CD4-positive, alpha-beta T cell treated with Interleukin-17A for 4 hours (primary cell): ENCODE data around the gene RNF14.

ENCODE experiments used
- DNase-seq: peaks from one replicate; pipeline ENCODE4 v3.0.0-alpha.2; 2020; ENCODE audit warnings: mixed read lengths

The RNF14 gene

DNA sequence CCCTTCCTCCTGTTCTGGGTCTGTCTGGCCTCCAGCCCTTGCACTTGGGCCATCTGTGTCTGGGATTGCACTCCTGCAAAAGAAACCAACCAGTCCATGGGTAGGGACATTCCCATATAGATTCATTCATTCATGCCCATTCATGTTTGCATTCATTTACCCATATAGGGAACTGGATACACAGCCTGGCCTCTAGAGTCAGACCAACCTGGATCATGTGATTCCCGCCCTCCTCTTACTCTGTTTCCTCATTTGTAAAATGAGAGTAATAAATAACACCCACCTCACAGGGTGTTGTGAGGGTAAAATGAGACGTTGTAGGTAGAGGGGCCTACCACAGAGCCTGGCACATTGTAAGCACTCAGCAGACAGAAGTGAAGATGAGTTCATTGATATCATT, 19.4 kb upstream of the RNF14 start:
- no peak for DNase-seq

DNA sequence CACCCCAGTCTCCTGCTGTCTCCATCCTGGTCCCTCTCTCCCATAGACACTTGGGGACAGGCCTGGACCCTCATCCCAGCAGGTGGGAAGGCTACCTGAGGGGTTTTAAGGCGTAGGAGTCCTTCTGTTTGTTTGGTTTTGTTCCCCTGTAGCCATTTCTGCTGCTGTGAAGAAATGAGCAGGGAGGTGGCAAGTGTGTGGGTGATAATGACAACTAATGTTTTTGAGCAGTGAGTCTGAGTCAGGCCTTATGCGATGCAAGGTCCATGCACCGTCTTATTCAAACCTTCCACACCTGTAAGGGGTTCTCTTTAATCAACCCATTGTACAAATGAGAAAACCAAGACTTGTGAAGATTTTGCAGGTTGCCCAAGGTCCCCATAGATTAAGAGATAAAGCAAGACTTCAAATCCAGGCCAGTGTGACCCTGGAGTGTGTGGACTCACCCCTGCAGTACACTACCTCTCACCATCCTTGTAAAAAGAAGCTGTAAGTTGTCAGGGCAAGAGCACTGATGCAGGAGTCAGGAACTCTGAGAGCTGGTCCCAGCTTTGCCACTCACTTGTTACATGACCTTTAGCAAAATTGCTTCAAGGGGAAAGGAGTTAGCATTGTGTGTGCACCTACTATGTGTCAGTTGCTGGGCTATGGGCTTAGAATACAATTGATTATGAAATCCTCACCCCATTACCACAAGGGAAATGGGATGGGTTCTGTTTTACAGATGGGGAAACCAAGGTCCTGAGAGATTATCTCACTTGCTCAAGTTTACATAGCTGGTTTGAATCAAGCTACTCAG, 18.5 kb upstream of the RNF14 start:
- DNase-seq, result no peak

DNA sequence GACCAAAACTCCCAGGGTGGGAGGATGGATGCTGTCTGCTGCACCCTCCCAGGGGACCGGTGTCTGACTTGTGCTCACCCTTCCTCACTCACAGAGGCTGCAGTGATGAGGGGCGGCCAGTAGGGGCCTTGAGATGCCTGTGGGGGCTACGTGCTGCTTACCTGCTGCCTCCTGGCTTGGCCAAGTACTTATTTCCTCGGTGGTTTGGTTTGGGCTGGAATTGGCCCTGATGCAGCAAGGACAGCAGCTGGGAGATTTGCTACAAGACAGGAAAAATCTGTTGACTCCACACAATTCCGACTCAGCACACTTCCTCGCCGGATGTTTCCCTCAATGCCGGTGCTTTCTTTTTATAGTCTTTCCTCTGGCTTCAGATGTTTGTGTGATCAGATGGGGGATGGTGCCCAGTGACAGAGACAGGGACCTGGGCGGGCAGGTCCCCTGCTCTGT, 17.5 kb upstream of the RNF14 start:
- DNase-seq, result peak; percentile 43

DNA sequence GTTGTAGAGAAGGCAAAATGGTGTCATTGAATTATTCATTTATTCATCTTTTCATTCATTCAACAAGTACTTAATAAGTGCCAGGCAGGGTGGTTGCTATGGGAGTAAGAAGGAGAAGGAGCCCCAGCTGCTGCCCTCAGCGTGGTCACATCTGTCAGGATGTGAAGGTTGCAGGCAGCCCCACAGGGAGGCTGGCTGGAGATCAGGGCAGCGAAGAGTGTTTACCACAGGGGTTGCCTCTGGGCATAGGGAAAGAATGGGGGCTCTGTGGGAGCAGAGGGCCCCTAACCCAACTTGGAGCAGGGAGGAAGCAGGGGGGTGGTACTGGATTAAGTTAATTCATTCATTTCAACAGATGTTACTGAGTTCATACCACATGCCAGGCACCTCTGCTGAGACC, 16.9 kb upstream of the RNF14 start:
- DNase-seq, result no peak

DNA sequence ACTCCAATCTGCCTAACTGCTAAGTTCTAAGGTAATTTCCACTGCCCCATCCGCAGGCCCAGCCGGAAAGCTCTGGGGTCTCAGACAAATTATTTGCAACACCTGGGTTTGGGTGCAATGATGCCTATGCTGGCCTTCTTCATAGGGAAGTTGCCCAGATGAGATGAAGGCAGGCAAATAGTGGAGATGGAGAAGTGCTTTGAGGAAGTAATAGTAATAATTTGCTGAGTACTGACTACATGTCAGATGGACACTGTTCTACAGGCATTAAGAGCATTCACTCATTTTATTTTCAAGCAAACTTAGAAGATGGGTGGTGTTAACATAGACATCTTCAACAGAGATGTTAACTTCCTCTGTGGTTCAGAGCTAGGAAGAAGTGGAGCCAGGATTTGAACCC, 14.7 kb upstream of the RNF14 start:
- no peak for DNase-seq

DNA sequence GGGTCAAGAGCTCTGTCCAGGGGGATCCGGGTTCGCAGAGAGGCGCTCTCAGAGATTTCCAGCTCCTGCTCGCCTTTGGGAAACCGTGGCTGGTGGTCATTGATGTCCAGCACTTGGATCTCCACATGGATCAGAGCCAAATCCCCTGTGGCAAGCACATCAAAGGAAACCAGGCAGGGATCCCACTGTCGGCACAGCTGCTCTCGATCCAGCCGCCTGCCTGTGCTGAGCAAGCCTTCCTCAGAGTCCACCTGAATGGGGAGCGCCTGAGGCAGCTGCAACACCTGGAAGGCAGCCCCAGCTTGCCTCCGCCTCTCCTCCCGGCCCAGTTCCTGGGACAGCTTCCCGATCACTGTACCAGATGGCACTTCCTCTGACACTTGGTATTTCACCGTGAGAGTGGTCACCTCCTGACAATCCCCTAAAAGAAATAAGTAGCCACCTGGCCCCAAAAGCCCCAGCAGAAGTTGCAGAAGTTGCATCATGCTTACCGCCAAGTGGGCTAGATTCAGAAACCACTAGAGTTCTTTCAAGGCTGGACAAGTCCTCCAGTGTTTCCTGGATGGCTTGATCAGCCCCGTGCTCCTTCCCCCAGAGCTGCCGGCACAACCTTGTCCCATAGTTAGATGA, 11.4 kb upstream of the RNF14 start:
- no peak for DNase-seq

DNA sequence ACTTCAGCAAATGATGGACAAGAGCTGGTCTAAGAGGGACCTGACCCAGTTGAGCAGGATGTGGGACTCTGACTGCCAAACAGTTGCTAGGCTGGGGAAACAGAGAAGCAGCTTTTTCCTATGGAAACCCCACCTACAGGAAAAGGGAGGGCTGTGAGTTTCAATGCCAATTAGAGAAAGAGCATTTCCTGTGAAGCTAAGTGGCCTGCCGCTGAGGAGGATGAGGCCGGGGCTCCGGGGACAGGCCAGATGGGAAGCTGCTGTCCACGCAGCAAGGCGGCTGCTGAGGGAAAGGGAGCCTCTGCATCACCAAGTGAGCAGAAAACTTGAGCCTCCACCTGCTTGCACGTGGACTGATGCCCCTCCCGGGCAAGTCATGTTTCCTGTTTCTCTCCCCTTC, 10.8 kb upstream of the RNF14 start, which contains the start of gene PCDH12:
PCDH12 (minus strand) TSS at position 90 of the 400 bp plus-strand sequence. CDS start 351 bp downstream, outside the sequence.
- peak; percentile 29 for DNase-seq

DNA sequence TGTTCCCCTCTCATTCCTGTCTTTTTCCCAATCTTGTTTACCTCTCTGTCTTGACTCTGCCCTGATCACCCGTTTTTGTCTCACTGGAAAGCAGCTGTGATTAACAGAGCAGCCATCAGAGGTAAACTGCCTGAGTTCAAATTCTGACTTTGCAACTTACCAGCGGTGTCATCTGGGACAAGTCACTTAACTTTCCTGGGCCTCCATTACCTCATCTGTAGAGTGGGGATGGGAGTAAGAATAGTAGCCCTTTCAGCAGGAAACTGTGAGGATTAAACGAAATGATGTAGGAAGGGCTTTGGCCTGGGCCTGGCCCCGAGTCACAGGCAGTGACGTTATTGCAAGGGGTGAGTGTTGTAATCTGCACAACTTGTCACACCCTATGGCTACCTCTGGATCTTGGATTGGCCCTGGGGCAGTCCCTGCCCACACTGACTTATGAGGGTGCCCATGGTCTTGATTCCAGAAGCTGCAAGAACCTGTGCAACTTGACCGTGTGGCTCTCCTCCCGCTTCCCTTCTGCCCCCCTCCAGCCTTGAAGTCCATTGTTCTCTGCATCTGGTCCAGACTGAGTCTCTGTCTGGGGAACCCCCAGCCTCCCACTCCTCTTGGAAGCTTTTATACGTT, 10.2 kb upstream of the RNF14 start:
- no peak for DNase-seq

DNA sequence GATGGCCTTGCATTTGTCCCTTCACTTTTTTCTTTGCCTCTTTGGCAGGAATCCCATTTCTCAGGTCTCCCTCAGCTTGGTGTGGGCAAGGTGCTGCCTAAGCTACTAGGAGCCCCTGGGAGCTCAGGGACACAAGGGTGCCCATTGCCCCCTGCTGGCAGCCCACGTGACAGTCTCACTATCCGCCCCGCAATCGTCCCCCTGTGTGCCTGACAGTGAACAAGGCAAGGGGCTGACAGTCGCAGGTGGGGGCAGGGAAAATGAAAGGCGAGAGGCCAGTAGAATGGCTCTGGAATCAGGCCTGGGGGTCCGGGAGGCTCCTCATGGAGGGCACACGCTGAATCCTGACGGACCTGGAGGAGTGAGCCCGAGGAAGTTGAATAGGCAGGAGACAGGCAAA, 8.9 kb upstream of the RNF14 start:
- peak; percentile 58 for DNase-seq

DNA sequence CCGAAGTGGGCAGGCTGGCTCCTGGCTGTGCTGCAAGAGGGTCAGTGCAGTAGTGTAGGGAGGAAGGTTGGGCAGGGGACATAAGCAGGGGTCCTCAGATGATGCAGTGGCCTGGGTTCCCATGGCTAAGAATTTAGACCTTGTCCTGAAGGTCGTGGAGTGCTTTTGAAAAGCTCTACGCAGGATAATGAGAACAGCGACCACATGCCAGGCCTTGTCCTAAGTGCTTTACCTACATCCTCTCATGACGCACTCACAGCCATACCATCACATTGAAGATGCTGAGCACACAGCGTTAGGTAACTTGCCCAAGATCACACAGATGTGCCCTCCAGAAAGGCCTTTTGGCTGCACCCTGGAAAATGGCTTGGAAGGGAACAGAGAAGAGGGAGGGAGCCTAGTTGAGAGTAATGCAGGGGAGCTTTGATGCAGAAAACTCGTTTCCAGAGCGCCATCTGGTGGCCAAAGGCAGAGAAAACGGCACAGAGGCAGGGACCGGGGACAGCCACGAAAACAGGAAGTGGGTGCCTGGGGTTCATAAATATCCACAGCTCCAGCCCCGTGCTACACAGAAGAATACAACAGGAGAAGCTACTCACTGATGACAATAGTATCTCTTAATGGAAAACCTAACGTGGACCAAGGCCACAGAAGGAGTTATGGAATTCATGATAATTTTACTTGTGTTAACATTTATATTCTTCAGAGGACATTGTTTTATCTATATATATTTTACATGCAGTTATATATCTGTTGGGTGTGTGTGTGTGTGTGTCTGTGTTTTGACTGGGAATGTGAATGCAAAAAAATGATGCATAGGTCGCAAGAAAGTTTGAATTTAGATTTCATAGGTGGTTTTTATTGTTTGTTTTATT, 8.2 kb upstream of the RNF14 start:
- DNase-seq, result peak; percentile 96

DNA sequence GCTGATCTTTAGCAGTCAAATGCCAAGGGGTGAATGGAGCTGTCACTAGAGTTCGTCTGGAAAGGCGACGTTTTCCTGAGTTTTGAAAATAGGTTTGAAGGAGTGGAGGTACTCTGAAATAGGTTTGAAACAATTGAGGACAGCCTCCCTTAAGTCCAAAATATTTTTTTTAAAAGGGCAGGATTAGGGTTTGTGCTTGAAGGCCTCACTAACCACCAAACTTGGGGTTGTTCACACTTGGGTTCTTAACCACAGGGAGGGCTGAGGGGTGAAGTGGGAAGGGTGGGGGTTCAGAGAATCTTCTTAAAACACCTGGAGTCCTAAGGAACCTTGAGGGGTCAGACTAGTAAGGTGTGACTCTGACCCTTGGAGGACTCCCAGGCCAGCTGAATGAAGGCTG, 7.4 kb upstream of the RNF14 start:
- no peak for DNase-seq

DNA sequence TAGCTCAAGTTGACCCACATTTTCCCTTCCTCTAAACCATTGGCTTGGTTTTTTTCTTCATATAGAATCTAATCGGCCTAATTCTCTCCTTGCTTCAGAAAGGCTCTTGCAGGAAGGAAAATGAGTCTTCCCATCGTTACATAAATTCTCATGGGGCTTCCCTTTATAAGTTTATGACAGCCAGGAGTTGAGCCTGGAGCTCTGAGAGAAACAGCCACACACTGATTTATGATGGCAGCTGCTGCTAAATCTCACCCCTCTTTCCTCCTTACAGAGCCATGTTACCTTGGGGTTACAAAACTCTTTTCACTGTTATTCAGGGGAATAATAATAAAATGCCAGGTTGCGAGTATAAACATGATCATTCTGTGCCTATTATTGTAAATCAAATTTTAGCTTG, 5.2 kb upstream of the RNF14 start:
- no peak for DNase-seq

DNA sequence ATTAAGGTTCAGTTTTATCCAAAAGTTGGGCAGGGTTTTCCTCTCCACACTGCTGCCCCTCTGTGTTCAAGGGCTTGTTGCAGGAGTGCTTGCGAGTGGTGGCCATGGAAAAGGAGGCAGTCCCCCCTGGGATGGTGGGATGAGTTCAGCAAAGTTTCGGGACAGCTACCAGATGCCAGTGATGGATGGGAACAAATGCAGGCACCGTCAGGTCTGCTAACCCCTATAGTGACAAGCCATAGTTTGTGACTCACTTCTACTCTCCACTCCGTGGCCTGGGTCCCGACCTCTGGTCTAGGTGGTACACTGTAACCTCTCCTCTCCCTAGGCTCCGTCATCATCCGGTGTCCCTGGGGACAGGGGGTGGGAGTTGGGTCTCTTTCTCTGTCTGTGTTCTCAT, 3.8 kb upstream of the RNF14 start:
- DNase-seq, result no peak

DNA sequence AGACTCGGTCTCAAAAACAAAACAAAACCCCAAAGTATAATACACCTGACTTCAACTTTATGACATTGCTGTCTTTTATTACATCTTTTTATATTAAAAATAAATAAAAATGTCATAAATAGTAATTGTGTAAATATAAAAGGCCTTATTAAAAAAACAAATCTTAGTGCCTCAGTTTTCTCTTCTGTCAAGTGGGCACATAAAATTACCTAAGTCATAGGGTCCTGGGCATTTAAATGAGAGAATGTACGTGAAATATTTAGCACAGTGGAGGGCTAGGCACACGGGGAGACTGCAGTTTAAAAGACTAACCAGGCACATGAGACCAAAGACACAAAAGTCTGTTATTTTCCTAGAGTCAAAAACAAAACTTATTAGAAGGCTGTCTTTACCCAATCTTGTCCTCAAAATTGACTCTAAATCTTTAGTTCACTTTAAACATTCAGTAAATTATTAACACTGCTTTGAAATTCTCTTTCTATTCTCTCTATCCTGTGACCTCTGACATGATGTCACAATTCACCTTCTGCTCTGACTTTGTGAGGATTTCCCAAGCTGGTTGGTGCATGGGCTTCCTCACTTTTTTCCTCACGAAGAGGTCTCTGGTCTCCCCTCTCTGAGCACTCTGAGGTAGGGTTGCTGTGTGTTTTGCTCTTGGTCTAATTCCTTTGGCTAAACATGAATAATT, 2.5 kb upstream of the RNF14 start:
- DNase-seq, result no peak

DNA sequence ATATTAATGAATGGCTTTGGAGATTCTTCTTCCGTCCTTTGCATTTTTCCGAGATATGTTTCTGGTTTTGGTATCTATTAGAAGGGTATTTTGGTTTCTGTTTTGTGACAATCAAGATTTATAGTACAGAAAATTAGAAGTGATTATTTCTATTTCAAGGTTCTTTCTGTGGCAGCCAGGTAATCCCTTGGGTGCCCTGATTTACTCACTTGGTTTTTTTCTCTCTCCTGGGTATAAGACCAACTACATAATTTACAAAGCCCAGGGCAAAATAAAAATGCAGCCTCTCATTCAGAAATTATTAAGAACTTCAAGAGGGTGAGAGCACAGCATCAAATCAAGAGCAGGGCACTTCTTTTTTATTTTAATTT, 2.0 kb upstream of the RNF14 start:
- no peak for DNase-seq

DNA sequence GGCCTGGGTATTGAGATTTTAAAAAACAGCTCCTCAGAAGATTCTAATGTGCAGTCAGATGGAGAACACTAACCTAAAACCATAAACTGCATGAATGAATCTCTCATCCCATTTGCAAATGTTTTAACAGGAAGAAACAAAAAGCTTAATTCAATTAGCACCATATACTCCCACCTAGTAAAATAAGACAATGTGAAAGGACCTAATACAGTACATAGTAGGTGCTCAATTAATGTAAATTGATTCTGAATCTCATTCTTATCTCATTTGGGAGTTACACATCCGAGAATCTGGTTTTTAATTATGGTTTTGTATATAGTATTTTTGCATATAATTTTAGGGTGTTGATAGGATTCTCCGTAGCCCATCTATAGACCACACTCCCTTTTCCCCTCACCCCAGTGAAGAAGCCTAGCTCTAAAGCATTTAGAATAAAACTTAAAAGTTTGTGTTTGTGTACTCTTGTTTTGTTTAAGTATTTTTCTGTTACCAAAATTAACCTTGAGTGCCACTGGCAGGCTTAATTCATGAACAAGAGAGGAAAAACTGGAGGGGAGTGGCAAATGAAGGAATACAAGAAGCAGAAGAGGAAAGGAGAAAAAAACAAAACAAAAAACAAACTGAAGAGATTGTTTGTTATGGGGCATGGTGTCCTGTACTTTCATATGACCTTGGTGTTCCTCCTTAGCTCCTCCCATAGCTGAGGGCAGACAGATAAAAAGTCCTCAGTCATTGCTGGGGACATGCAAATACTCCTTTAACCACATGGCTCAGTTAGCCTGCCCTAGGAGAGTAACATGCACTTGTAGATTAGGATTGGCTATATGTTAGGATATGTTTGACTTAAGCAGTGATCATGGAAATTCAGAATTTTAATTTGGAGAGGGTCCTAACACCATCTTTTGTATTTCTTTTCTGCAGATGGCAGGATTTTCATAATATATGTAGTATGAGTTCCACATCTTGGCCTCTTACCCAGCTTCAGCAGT, 1.2 kb downstream of the RNF14 start:
- DNase-seq, result no peak

DNA sequence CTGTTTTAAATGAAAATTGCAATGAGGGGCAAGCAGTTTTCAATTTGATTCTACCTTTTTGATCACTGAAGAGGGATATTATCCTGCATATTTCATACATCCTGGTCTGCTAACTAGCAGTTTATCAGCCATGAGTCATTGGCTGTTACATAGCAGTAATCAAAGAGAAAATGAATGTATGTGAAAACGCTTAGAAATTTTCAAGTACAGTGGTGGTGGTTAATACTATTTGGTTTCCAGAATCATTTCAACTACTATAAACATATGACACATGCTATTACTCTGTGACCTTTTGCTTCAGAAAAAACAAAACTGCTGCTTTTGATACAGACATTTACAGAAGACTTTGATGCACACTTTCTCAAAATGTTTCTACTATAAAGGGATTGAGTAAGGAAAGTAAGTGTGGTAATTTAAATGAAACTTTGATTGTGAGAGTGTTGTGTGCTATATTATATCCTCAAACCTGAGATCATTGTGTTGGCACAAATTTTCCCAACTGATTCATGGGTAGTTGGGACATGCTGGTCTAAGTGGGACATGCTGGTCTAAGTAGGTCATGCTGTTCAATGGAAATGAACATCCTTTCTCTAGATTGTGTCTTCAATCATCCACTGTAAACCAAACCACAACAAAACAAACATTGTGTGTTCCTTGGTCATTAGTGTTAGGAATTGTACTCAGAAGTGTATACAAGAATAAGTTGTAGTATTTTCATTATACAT, 5.1 kb downstream of the RNF14 start:
- DNase-seq, result no peak

DNA sequence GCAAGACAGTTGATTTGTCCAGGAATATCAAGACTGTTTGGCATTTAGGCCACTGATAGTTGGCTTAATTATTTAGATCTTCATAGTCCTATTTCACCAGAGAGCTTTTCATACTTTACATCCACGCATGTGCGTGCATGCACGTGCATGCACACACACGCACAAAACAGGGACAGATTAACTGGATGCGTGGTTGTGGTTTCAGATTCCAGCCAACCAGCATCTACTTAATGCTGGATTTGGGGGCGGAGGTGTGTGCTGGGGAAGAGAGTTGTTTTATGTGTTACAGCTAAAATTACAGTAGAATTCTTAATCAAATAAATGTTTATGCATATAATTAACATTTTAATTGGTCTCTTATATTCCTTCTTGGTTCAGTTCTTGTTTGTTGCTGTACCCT, 7.3 kb downstream of the RNF14 start:
- no peak for DNase-seq

DNA sequence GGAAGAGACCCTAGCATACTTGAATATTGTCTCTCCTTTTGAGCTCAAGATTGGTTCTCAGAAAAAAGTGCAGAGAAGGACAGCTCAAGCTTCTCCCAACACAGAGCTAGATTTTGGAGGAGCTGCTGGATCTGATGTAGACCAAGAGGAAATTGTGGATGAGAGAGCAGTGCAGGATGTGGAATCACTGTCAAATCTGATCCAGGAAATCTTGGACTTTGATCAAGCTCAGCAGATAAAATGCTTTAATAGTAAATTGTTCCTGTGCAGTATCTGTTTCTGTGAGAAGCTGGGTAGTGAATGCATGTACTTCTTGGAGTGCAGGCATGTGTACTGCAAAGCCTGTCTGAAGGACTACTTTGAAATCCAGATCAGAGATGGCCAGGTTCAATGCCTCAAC, 9.5 kb downstream of the RNF14 start:
- DNase-seq, result no peak

DNA sequence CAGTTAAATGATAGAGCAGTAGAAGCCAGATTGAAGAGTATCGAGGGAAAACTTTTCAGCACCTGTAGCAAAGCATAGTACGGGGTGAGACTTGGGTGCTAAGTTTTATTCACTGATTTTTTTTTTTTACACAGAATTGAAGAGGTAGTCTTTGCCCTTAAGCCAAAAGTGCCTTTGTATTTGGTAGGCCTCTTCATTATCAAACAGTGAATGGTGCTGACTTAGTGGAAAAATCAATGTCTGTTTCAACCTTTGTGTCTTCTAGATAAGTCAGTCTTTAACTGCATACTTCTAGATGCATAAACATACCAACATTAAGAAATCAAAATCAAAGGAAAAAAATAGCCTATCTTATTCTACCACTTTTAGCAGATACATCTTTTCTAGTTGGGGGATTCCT, 13.7 kb downstream of the RNF14 start:
- DNase-seq, result no peak

DNA sequence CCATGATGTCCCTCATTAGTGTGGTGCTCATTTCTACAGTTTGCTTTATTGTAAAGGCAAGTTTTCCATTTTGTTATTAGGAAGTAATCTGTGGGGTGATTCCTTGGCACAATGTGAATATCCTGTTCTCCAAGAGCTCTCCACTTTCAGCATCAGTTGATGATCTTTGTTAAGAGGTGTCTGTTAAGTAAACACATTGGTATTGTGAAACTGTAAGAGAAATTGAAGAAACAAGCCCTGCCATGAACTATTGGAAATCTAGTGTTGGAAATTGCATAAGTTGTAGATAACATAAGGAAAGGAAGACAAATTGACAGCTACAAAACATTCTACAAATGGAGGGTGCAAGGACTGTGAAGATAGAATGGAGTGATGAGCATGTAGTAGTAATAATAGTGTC, 17.2 kb downstream of the RNF14 start:
- DNase-seq, result no peak
